Spleen (tissue), 11 donors: Measurements from ENCODE around the gene KYNU. TPM values are rescaled to one million over a fixed set of nuclear protein-coding genes. Genes with fewer than 3 reads are reported as not detected.
"Not testable (repeated sequence)": the region's sequence is repeated elsewhere in the genome, so short reads cannot be mapped to it uniquely, and the experiment has no call there.

ENCODE experiments used
- DNase-seq: peaks from one replicate; pipeline ENCODE4 v3.0.0-alpha.2; 2020
- H3K27ac ChIP-seq, 8 donors: fragments of 200-600 bp; sonication (generic) in 7 of 8; 1 replicate in 4 of 8; 2 replicates in 4 of 8; pipeline versions ENCODE4 v1.5.0 to v1.8.0; 2016 to 2021; ENCODE audit warnings: inconsistent platforms in 4 of 8, mild to moderate bottlenecking in 4 of 8, moderate library complexity in 1 of 8
- H3K27me3 ChIP-seq, 7 donors: fragments of 200-600 bp; sonication (generic) in 6 of 7; replicated peaks in 1 of 7; 1 replicate in 4 of 7; 2 replicates in 3 of 7; pipeline versions ENCODE4 v1.5.0 to v1.8.0; 2016 to 2021; ENCODE audit warnings: inconsistent platforms in 3 of 7, mild to moderate bottlenecking in 1 of 7
- H3K36me3 ChIP-seq, 6 donors: fragments of 200-600 bp; sonication (generic) in 5 of 6; 1 replicate in 4 of 6; 2 replicates in 2 of 6; pipeline versions ENCODE4 v1.5.0 to v1.8.0; 2016 to 2021; ENCODE audit warnings: inconsistent platforms in 2 of 6
- H3K4me1 ChIP-seq, 6 donors: fragments of 200-600 bp; sonication (generic) in 5 of 6; 1 replicate in 3 of 6; 2 replicates in 3 of 6; pipeline versions ENCODE4 v1.5.0 to v1.8.0; 2016 to 2021; ENCODE audit warnings: inconsistent platforms in 3 of 6
- H3K4me3 ChIP-seq, 8 donors: fragments of 200-600 bp; sonication (generic) in 7 of 8; 1 replicate in 4 of 8; 2 replicates in 4 of 8; pipeline versions ENCODE4 v1.5.0 to v1.8.0; 2016 to 2021; ENCODE audit warnings: inconsistent platforms in 4 of 8, mild to moderate bottlenecking in 4 of 8, moderate library complexity in 2 of 8
- H3K9me3 ChIP-seq, 8 donors: fragments of 200-600 bp; sonication (generic) in 7 of 8; 1 replicate in 4 of 8; 2 replicates in 4 of 8; pipeline versions ENCODE4 v1.5.0 to v1.8.0; 2016 to 2021; ENCODE audit warnings: inconsistent platforms in 4 of 8
- CTCF ChIP-seq, 11 experiments: fragments of 200-600 bp in 7 of 11; fragments of 450-650 bp in 4 of 11; sonication (generic) in 4 of 11; IDR thresholded peaks in 8 of 11; conservative IDR thresholded peaks in 3 of 11; 1 replicate in 7 of 11; 2 replicates in 4 of 11; pipeline versions ENCODE4 v1.4.0 to v1.8.0; 2016 to 2021; ENCODE audit warnings: antibody characterized with exemption in 11 of 11, inconsistent platforms in 4 of 11, mild to moderate bottlenecking in 1 of 11
- POLR2A ChIP-seq, 3 donors: fragments of 450-650 bp; IDR thresholded peaks; one replicate each; pipeline ENCODE4 v1.5.1; 2017; ENCODE audit warnings: antibody characterized with exemption in 3 of 3, mild to moderate bottlenecking in 1 of 3
- POLR2AphosphoS5 ChIP-seq, 3 donors: sonication (generic); formaldehyde crosslinking; IDR thresholded peaks; one replicate each; pipeline ENCODE4 v1.5.1; 2017; ENCODE audit warnings: antibody characterized with exemption in 3 of 3
- WGBS, 5 donors: extraction: QIAGEN DNeasy Blood & Tissue Kit in 3 of 5; methylation state at CpG; one replicate each; pipeline versions ENCODE4 v1.1.5 to v1.1.7; 2013 to 2018; 5-methylcytosine and 5-hydroxymethylcytosine counted together
- intact Hi-C: fragments of 100-400 bp; cut with DNase I; formaldehyde crosslinking; loops from one replicate; pipeline ENCODE4 v1.15.0; 2023; ENCODE audit warnings: low total_unique reads
- polyA plus RNA-seq, 3 donors: library from polyadenylated mRNA; stranded (reverse); fragments of 200-250 nt; gene quantifications; one replicate each; pipeline ENCODE4 v1.2.1, GENCODE V29; 2013
- total RNA-seq, 7 donors: library from RNA; depleted of rRNA in 3 of 7; stranded (reverse); fragments of >200 nt in 3 of 7; fragmentation: NEBNext Ultra II Directional in 4 of 7; extraction: Animal tissue kit (Norgen Biotek cat#: 25700) in 4 of 7; gene quantifications; one replicate each; pipeline versions ENCODE4 v1.1.0 to v1.2.1, GENCODE V29; 2016 to 2021
- donor health status: healthy with polysubstance abuse.
- donor health status: DM: no; HTN: no; CAD: no; lungs with moderate emphysema.
- donor health status: DM: no; HTN: no; CAD: no.
- donor health status: Bipolar disorder and iron deficiency.
- donor health status: healthy.
- donor health status: DM: no; HTN: no; CAD: no.
- donor health status: DM: yes; HTN: yes; CAD: no.

KYNU gene
- total and polyA plus RNA-seq, 10 donors, result 11.1 to 38.4 (median 20.8) TPM

- no peak for DNase-seq
- Histone ChIP-seq H3K4me1 (no peaks in the 10 kb centered on the region), H3K27ac (no peak overlapping the region), H3K4me3 (no peak overlapping the region), H3K9me3 (peaks cover 0 to 14% (median 8%) of the 10 kb centered on the region in 8 donors), H3K36me3 (no peaks in the 10 kb centered on the region), H3K27me3 (no peaks in the 10 kb centered on the region)
- TF ChIP-seq CTCF (IDR thresholded peaks at IDR 0.05 in 8 of 11, conservative IDR thresholded peaks at IDR 0.05 in 3 of 11) (no peak), POLR2AphosphoS5 (IDR thresholded peaks at IDR 0.05) (no peak), POLR2A (IDR thresholded peaks at IDR 0.05) (no peak)
- intact Hi-C loops, result no loop called here
- 93 to 97% (median 94%) methylated on average over 1 of the region's 1 CpG for WGBS, 5 donors
These were observed 174.0 kb downstream of the KYNU start for GRCh38 chr2:143051465-143051864.

GRCh38 chr2:143053437-143053836 lies 176.0 kb downstream of the KYNU start:
- 72 to 92% (median 88%) methylated on average over 4 of the region's 4 CpGs for WGBS, 5 donors
- DNase-seq, H3K27me3 ChIP-seq, H3K4me1 ChIP-seq, H3K4me3 ChIP-seq, H3K36me3 ChIP-seq, intact Hi-C loops, H3K27ac ChIP-seq: not testable (repeated sequence)
- peaks cover 5 to 24% (median 18%) of the 10 kb centered on the region in 8 donors for H3K9me3 ChIP-seq

- DNase-seq, result no peak
- H3K27me3 ChIP-seq, result no peaks in the 10 kb centered on the region
- H3K4me3 ChIP-seq, result no peak overlapping the region
- TF ChIP-seq POLR2A (IDR thresholded peaks at IDR 0.05) (no peak), POLR2AphosphoS5 (IDR thresholded peaks at IDR 0.05) (no peak), CTCF (IDR thresholded peaks at IDR 0.05 in 8 of 11, conservative IDR thresholded peaks at IDR 0.05 in 3 of 11) (no peak)
- intact Hi-C loops, result no loop called here
- no peaks in the 10 kb centered on the region for H3K4me1 ChIP-seq
- peaks cover 5 to 24% (median 18%) of the 10 kb centered on the region in 8 donors for H3K9me3 ChIP-seq
- 93 to 98% (median 95%) methylated on average over 5 of the region's 5 CpGs for WGBS, 5 donors
- H3K36me3 ChIP-seq, result no peaks in the 10 kb centered on the region
- no peak overlapping the region for H3K27ac ChIP-seq
These were observed 179.1 kb downstream of the KYNU start for GRCh38 chr2:143056550-143056949.

- TF ChIP-seq CTCF (IDR thresholded peaks at IDR 0.05 in 8 of 11, conservative IDR thresholded peaks at IDR 0.05 in 3 of 11) (no peak), POLR2AphosphoS5 (IDR thresholded peaks at IDR 0.05) (no peak), POLR2A (IDR thresholded peaks at IDR 0.05) (no peak)
- no peak for DNase-seq
- H3K36me3 ChIP-seq, result no peaks in the 10 kb centered on the region
- peaks cover 5 to 24% (median 18%) of the 10 kb centered on the region in 8 donors for H3K9me3 ChIP-seq
- intact Hi-C loops, result no loop called here
- 79 to 91% (median 87%) methylated on average over 1 of the region's 1 CpG for WGBS, 5 donors
- no peak overlapping the region for H3K27ac ChIP-seq
- H3K4me3 ChIP-seq, result no peak overlapping the region
- H3K4me1 ChIP-seq, result no peaks in the 10 kb centered on the region
- H3K27me3 ChIP-seq, result no peaks in the 10 kb centered on the region
These were observed 181.4 kb downstream of the KYNU start for GRCh38 chr2:143058851-143059250.
